Non-pigmented ciliary epithelial cell (primary cell): ENCODE measurements around the gene PPP2R1A.
A peak's percentile ranks its signal among the peaks of the same experiment; 100 is the strongest.

ENCODE experiments used
- DNase-seq: peaks from one replicate; pipeline ENCODE4 v3.0.0-alpha.2; 2010; ENCODE audit warnings: low read depth

PPP2R1A gene

DNA sequence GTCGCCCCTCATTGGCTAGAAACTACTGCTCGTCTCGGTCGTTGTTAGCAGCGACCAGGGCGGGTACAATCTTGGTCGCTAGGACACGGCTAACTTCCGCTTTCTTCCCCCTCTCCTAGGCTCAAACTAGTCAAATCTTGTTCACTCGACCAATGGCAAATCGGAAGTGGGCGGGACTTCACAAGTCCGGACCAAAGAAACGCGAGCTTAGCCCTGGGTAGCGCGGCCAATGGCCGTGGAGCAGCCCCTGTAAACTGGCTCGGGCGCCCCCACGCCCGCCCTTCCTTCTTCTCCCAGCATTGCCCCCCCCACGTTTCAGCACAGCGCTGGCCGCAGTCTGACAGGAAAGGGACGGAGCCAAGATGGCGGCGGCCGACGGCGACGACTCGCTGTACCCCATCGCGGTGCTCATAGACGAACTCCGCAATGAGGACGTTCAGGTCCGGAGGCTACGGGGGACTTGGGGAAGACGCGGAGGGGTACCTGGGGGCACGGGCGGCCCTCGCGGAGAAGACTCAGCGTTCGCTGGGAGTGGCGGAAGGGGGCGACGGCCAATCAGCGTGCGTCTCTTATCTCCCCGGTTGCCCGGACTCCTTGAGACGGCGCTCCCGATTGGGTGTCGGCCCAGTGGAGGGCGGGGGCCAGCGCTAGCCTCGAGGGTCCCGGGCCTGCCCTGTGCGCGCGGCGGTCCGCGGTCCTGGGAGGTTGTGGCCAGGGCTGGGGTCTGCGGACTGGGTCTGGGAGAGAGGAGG, at the start of gene PPP2R1A:
Gene PPP2R1A, plus strand, starts transcription at position 318 of the 752 bp plus-strand sequence. Its CDS starts 45 bp downstream, at position 363.
- peak; percentile 100 for DNase-seq

DNA sequence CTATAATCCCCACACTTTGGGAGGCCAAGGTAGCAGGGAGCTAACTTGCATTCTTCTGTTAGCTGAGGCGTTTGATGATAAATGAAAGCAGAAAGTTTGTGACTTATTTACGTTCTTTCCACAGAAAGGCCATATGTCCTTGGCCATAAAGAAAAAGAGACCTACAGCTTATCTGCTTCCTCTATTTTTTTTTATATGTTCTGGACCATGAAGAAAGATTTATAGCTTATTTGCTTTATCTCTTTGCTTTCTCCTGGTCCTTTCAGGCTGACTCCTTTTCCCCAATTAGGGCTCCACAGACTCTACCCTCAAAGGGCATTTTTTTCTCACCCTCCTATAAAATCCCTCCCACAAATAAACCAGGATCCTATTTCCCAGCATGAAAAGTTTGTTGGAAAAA, 48.6 kb upstream of the PPP2R1A start:
- no peak for DNase-seq

DNA sequence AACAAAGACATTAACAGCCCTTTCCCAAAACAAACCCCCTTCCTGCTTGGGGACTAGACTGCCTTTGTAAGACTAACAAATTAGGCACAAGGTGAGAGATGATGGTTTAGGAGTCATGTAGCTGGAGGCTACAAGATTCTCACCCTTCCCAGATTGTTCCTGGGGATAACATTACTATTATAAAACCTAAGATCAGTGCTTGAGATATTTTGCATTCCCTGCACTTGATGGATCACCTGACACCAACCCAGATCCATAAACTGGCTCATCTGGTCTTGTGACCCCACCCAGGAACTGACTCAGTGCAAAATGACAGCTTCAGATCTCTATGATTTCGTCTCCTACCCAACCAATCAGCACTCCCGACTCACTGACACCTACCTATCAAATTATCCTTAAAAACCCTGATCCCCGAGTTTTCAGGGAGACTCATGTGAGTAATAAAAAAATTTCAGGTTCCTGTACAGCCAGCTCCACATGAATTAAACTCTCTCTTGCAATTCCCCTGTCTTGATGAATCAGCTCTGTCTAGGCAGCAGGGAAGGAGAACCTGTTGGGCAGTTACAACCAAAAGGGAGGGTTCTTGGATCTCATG, 47.8 kb upstream of the PPP2R1A start:
- no peak for DNase-seq

DNA sequence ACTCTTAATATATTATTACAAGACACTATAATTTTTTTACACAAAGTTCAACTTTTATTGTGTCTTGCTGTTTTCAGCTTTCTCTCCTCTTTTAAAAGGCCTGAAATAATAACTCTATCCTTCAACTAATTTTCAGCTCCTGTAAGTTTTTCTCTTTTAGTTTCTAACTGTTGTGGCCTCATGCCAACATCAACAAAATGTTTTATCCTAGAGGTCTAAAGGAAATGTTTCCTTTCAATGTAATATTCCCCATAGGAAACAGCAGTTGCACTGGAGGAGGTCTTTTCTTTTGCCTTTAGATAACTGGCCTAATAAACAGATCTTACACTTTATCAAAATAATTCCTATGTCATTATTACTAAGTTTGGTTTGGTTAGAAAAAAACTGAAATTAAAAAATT, 41.6 kb upstream of the PPP2R1A start:
- no peak for DNase-seq

DNA sequence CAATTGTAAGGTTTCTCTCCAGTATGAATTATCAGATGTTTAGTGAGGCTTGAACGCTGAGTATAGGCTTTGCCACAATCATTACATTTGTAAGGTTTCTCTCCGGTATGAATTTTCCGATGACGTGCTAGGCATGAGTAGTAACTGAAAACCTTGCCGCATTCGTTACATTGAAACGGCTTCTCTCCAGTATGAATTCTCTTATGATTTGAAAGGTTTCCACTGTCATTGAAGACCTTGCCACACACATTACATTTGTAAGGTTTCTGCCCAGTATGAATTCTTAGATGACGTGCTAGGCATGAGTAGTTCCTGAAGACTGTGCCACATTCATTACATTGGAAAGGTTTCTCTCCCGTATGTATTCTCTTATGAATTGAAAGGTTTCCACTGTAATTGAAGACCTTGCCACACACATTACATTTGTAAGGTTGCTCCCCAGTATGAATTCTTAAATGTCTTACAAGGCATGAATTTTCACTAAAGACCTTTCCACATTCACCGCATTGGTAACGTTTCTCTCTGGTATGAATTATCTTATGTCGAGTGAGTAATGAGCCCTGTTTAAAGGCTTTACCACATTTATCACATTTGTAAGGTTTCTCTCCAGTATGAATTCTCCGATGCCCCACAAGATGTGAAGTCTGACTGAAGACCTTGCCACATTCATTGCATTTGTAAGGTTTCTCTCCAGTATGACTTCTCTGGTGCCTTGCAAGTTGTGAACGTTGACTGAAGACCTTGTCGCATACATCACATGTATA, 34.1 kb upstream of the PPP2R1A start:
- no peak for DNase-seq

DNA sequence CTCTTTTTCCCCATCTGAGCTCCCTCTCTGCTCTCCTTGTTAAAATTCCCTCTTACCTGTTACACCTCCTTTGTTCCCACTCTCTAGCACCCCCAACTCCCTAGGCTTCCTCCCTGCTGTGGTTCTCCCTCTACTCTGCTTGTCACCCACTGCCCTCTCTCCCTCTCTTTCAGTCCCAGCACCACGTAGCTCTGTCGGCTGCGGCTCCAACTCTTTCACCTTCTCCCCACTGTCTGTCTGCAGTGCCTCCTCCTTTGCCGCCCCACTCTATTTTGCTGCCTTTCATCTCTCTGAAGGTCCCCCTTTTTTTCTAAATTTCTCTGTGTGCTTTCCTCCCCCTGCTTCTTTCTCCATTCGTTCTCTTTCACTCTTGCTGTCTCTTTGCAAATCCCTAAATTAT, 19.5 kb upstream of the PPP2R1A start:
- DNase-seq: no peak

DNA sequence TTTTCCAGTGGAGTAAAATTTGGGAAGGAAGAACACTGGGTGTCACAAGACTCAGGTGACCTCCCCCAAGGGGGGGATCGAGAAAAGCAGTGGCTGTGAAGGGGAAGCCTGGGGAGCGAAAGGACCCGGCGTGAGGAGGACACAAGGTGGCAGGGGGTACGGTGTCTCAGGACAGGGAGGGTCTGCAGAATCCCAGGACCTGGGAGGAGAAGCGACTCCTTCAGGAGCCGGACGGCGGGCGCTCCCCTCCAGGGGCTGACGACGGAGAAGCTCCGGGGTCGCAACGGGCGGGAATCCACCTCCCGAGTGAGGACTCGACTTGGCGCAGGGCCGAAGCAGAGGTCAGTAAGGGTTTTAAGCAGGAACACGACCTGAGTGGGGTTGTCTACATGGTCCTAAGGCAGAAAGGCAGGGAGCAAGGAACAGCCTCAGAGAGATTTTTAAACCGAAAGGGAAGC, 19.0 kb upstream of the PPP2R1A start:
- DNase-seq: no peak

DNA sequence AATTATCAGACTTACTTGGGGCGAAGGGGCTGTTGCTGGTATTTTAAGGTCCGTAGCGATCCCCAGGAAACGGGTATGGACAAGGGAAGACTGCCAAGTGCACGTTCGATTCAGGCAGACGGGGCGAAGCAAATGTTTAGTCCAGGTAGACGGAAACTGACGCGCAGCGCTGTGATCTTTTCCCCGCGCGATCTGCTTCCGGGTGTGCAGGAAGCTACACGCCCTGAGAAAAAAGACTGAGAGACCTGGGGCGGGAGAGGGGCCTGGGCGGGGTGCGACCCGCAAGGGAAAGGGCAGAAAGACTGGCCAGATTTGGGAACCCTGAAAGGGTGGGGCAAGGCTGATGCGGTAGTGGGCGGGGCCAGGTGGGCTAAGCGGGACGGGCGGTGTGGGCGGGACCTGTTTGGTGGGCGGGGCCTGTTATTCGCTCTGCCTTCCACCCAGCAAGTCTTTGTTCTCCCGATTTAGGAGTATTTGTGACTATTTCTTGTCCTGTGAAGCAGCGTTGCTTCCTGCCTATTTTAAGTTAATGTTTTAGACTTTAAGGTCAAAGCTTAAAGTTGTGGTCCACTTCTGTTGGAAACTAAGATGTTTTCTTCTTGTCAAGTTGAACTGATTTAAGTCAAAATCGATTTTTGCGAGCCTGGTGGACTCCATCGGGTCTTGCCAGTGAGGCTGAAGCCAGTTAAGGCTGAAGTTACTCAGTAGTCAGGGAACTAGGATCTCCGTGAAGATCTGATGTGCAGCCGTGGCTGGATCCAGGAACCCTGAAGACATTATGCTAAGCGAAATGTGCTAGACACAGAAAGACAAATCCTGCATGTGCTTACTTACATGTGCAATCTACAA, 18.3 kb upstream of the PPP2R1A start, which contains the start of gene ZNF836:
Gene ZNF836, minus strand, starts transcription at position 301 of the 849 bp plus-strand sequence. CDS start 3,549 bp downstream, outside the sequence.
- no peak for DNase-seq

DNA sequence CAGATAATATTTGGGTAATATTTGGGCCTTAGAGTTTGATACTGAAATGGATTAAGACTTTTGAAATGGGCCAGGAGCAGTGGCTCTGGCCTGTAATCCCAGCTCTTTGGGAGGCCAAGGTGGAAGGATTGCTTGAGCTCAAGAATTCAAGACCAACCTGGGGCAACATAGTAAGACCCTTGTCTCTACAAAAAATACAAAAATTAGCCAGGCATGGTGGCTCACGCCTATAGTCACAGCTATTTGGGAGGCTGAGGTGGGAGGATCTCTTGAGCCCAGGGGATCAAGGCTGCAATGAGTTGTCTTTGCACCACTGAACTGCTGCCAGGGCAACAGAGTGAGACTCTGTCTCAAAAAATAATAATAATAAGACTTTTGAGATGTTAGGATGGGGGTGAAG, 17.5 kb upstream of the PPP2R1A start:
- no peak for DNase-seq

DNA sequence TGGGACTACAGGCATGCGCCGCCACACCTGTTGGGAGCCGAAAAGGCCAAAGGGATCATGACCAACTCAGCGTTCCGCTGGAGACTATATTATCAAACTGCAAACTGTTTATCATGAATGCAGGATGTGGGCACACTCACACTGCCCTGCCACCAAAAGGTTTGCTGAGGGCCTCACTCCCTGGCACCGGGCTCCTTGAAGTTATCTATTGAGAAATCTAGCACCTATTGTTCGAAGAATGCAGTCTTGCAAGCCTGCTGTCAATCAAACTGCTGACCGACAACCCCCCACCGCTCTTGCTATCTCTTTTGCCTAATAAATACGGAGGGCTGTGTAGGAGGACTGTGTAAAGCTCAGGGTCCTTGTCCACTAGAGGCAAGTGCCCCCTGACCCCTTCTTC, 13.3 kb upstream of the PPP2R1A start:
- no peak for DNase-seq

DNA sequence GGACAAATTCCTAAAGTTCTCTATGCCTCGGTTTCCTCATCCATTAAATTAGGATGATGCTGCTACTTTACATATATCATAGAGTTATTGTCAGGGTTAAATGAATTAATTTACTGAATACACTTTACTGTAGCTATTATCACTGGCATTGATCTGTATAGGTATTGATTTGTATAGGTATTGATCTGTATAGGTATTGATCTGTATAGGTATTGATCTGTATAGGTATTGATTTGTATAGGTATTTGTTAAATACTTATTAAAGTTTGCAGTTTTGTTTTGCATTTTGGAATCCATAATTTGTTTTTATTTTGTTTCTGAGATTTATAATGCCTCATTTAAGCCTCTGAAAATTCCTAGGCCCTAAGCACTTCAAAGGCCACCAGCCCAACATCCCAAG, 2.4 kb upstream of the PPP2R1A start:
- no peak for DNase-seq

DNA sequence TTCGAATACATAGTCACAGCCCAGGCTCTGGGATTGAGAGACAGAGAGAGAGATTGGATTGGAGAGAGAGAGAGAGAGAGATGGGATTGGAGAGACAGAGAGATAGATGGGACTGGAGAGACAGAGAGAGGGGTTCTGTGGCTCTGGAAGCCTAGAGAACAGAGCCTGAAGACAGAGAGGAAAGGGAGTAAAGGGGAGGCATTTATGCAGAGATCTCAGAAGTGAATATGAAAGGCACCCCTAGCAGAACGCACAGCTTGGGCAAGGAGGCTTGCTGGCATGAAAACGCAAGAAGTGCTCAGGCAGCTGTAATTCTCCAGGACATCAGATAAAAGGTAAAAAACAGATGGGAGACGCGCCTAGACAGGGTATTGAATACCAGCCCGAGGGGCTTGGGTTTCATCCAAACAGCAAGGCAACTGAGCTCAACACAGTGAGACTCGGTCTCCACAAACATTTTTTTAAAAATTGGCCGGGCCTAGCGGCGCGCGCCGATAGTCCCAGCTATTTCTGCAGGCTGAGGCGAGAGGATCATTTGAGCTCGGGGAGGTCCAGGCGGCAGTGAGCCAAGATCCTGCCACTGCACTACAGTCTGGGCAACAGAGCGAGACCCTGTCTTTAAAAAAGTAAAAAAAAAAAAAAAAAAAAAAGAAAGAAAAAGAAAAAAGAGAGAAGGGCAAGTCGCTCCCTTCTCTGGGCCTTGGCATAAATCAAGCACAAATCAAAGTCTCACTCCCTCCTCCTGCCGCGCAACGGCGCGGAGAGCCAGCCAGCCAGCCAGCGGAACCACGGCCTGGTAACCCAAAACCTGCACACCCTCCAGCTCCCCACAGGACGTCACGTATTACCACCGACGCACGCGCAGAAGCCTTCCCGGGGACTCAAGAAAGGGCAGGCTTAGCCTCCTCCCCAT, 774 bp upstream of the PPP2R1A start:
- no peak for DNase-seq

DNA sequence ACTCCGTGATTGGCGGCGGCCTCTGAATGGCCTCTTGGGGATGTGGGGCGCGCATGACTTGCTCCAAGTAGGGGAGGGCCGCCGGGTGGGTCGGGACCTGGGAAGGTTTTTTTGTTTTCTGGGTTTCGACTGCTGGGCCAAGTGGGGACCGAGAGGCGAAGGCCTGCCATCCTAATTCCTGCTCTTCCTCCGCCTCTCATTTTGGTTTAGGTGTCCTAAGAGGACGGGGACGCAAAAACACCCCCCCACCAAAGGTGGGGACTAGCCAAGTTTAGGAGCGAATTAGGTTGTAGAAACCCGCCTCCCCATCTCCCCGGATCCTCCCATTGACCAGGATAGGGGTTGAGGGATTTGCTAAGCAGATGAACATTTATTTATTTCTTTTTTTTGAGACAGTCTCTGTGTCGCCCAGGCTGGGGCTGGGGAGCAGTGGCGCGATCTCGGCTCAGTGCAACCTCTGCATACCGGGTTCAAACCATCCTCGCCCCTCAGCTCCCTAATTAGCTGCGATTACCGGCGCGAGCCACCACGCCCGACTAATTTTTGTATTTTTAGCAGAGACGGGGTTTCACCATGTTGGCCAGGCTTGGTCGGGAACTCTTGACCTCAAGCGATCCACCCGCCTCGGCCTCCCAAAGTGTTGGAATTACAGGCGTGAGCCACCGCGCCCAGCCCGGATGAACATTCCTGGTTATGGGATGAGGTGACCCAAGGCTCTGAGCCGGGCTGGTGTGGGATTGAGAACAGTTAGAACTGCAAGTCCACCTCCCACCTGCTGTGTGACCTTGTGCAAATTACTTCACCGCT, 838 bp downstream of the PPP2R1A start:
- DNase-seq: no peak

DNA sequence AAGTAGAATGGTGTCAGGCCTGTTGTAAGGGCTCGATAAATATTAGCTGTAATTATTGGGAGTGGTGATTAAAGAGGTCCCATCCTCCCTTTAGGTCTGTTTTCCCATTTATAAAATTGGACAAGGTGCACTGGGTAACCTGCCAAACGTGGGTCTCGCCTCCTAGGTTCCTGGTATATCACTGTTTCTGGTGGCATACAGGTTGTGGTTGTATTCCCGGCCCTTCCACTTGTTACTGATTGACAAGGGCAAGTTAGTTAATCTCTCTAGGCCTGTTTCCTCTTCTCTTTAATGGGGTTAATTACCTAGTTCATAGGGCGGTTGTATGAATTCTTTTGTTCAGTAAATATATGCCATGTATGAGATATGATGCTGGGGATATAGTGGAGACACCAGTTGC, 1.5 kb downstream of the PPP2R1A start:
- no peak for DNase-seq

DNA sequence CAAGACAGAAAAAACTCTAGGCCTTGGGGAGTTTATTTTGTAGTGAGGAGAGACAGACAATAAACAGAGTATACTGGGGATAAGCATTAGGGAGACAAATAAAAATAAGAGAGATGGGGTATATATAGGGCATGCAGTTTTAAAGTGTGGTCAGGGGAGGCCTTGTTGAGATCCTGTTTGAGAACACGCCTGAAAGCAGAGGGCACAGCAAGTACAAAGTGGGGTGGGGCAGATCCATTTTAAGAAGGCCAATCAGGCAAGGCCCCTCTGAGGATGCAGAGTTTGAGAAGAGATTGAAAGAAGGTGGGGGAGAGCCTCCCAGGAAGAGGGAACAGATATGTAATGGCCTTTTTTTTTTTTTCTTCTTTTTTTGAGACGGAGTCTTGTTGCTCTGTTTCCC, 2.1 kb downstream of the PPP2R1A start:
- no peak for DNase-seq

DNA sequence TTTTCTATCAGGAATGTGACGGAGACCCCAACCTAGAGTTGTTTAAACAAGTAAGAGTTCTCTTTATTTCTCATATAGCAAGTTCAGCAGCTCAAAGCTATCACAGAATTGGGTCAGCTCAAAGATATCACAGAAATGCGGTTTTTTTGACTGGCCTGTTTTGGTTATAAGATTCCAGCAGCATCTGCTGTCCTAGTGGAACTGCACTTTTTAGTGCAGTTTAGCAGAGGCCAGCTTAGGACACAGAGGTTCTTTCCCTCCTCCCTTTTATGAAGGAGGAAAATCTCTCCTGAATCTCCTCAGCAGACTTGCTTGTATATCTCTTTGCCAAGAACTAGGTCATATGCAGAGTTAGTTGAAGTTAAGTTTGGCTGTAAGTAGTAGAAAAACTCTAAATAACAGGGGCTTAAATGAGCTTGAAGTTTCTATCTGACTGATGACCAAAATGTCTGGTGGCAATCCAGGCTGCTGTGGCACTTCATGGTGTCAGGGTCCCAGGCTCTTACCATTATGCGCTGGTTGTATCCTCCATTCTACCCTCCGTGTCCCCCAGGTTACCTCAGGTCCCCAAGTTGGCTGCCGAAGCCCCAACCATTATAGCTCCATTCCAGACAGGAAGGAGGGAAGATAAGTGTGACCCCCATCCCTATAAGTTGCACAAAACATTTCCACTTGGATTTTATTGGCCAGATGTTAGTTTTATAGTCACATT, 6.6 kb downstream of the PPP2R1A start:
- DNase-seq: no peak

DNA sequence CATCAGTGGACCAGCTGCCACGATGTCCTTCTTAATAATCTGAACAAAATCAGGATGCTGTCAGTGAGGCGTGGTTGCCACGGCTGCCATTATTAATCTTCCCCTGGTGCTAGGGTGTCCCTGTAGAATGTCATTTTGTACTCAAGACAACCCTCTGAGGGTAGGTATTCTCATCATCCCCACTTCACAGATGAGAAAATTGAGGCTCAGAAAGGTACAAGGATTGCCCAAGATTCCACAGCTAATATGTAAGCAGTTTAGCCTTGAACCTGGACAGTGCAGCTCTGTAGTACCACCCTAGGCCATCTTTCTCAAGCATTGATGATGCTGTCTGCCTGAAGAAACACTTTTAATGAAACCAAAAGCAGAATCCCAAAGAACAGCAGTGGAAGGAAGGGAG, 8.1 kb downstream of the PPP2R1A start:
- DNase-seq: no peak

DNA sequence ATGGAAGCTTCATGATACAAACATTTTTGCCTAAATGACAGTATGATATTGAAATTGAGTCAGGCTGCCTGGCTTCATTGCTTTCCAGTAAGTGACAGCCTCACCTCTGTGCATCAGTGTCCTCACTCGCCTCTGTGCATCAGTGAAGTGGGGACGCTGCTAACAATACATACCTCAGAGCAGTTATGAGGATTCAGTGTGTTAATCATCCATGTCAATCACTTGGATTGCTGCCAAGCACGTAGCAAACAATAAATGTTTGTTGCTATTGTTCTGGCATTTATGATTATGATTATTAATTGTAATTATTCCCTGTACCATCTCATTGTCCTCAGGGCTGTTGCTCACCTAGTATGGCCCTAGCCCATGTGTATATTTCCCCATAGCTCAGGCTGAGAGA, 8.8 kb downstream of the PPP2R1A start:
- no peak for DNase-seq

DNA sequence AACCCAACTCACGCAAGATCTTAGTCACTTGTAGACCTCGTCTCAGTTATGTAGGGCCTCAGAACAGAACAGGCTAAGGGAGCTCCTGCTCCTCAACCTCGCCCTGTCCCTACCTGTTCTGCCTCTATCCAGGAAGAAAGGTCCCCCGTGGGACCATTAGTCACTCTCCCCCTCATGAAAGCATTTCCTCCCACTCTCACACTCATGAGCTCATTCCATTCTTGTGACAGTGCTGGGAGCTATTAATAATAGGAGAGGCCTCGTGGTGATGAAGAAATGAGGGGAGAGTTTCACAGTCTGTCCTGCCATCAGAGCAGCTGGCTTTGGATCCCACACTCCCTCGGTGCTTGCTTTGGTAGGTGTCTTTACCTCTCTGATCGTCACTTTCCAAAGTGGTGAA, 10.2 kb downstream of the PPP2R1A start:
- peak; percentile 52 for DNase-seq
